Trophoblast cell (in vitro differentiated cells and primary cell): ENCODE measurements around the gene APLP2.

Source experiments
- DNase-seq, 2 donors: peaks; one replicate each; pipeline ENCODE4 v3.0.0-alpha.2; 2016
- H2AFZ ChIP-seq: 2 replicates; pipeline ENCODE4 v1.6.1; 2013; ENCODE audit warnings: low read length, moderate library complexity, mild to moderate bottlenecking; ENCODE audit not compliant: insufficient read depth, poor library complexity
- H2AK5ac ChIP-seq: 2 replicates; pipeline ENCODE4 v1.6.1; 2013; ENCODE audit warnings: mild to moderate bottlenecking, low read length
- H2BK120ac ChIP-seq: 2 replicates; pipeline ENCODE4 v1.6.1; 2013; ENCODE audit warnings: low read length, mild to moderate bottlenecking, moderate library complexity; ENCODE audit not compliant: insufficient read depth, poor library complexity
- H2BK12ac ChIP-seq: 2 replicates; pipeline ENCODE4 v1.6.1; 2013; ENCODE audit warnings: mild to moderate bottlenecking, low read length, moderate library complexity
- H2BK5ac ChIP-seq: 2 replicates; pipeline ENCODE4 v1.6.1; 2013; ENCODE audit warnings: low read length, low read depth, moderate library complexity, mild to moderate bottlenecking; ENCODE audit not compliant: poor library complexity
- H3K14ac ChIP-seq: 2 replicates; pipeline ENCODE4 v1.6.1; 2013; ENCODE audit warnings: mild to moderate bottlenecking, low read length
- H3K18ac ChIP-seq: 2 replicates; pipeline ENCODE4 v1.6.1; 2013; ENCODE audit warnings: mild to moderate bottlenecking, low read length
- H3K23ac ChIP-seq: 2 replicates; pipeline ENCODE4 v1.6.1; 2013; ENCODE audit warnings: low read length
- H3K27ac ChIP-seq: 2 replicates; pipeline ENCODE4 v1.5.1; 2013; ENCODE audit warnings: low read depth, mild to moderate bottlenecking, inconsistent platforms, low read length, moderate library complexity
- H3K27me3 ChIP-seq: 2 replicates; pipeline ENCODE4 v1.6.1; 2013; ENCODE audit warnings: inconsistent platforms, mild to moderate bottlenecking, low read length, moderate library complexity; ENCODE audit not compliant: insufficient read depth
- H3K36me3 ChIP-seq, 2 experiments: 1 replicate in 1 of 2; 2 replicates in 1 of 2; pipeline ENCODE4 v1.6.1; 2013; ENCODE audit warnings: low read length in 2 of 2, mild to moderate bottlenecking in 2 of 2, moderate library complexity in 1 of 2; ENCODE audit not compliant: insufficient read depth in 2 of 2, control insufficient read depth in 1 of 2
- H3K4ac ChIP-seq: 2 replicates; pipeline ENCODE4 v1.6.1; 2013; ENCODE audit warnings: low read depth, mild to moderate bottlenecking, low read length, moderate library complexity
- H3K4me1 ChIP-seq, 2 experiments: 1 replicate in 1 of 2; 2 replicates in 1 of 2; pipeline ENCODE4 v1.6.1; 2013; ENCODE audit warnings: low read length in 2 of 2, mild to moderate bottlenecking in 2 of 2, moderate library complexity in 1 of 2; ENCODE audit not compliant: insufficient read depth in 2 of 2, control insufficient read depth in 1 of 2
- H3K4me2 ChIP-seq: 2 replicates; pipeline ENCODE4 v1.6.1; 2013; ENCODE audit warnings: inconsistent platforms, mild to moderate bottlenecking, low read length, moderate library complexity
- H3K4me3 ChIP-seq: 2 replicates; pipeline ENCODE4 v1.5.1; 2013; ENCODE audit warnings: mild to moderate bottlenecking, low read depth, low read length, inconsistent platforms
- H3K79me1 ChIP-seq: one replicate; pipeline ENCODE4 v1.6.1; 2013; ENCODE audit warnings: low read length
- H3K79me2 ChIP-seq: 2 replicates; pipeline ENCODE4 v1.6.1; 2013; ENCODE audit warnings: low read length, mild to moderate bottlenecking; ENCODE audit not compliant: control insufficient read depth, insufficient read depth, poor library complexity
- H3K9ac ChIP-seq: 2 replicates; pipeline ENCODE4 v1.6.1; 2013; ENCODE audit warnings: mild to moderate bottlenecking, low read length
- H3K9me3 ChIP-seq: 2 replicates; pipeline ENCODE4 v1.6.1; 2013; ENCODE audit warnings: low read depth, mild to moderate bottlenecking, control low read depth, inconsistent platforms, low read length; ENCODE audit not compliant: insufficient read depth
- H4K12ac ChIP-seq: 2 replicates; pipeline ENCODE4 v1.6.1; 2013; ENCODE audit warnings: low read depth, mild to moderate bottlenecking, low read length, moderate library complexity
- H4K8ac ChIP-seq: 2 replicates; pipeline ENCODE4 v1.6.1; 2013; ENCODE audit warnings: low read depth, mild to moderate bottlenecking, low read length, moderate library complexity
- H4K91ac ChIP-seq: one replicate; pipeline ENCODE4 v1.6.1; 2013; ENCODE audit warnings: low read depth, mild to moderate bottlenecking, low read length, moderate library complexity
- WGBS: extraction: QIAGEN DNeasy Blood & Tissue Kit; methylation state at CpG from one replicate; pipeline ENCODE4 v1.1.7; 2013; ENCODE audit warnings: missing lambda C conversion rate; ENCODE audit not compliant: insufficient read length, insufficient coverage; ENCODE audit errors: extremely low coverage; 5-methylcytosine and 5-hydroxymethylcytosine counted together

APLP2 gene

DNA sequence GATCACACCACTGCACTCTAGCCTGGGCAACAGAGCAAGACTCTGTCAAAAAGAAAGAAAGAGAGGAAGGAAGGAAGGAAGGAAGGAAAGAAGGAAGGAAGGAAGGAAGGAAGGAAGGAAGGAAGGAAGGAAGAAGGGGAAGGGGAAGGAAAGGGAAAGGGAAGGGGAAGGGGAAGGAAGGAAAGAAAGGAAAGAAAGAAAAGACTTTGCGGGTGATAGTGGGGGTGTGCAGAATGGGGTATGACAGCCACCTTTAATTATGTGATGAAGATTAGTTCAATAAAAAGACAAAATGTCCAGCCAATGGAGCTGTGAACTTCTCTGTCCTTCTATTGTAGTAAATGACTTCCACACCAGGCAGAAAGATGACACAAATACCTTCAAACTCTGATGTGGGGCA, 8.7 kb upstream of the APLP2 start:
- H3K4ac ChIP-seq: no peak overlapping the region
- H3K18ac ChIP-seq: no peak overlapping the region
- H3K27me3 ChIP-seq: no peaks in the 10 kb centered on the region
- no peak overlapping the region for H2BK5ac ChIP-seq
- H3K27ac ChIP-seq: no peak overlapping the region
- no peak overlapping the region for H4K12ac ChIP-seq
- no peaks in the 10 kb centered on the region for H3K79me2 ChIP-seq
- H3K14ac ChIP-seq: no peak overlapping the region
- no peaks in the 10 kb centered on the region for H3K9me3 ChIP-seq
- H3K4me1 ChIP-seq: peaks cover 0 to 4% of the 10 kb centered on the region in 2 experiments
- H3K4me3 ChIP-seq: no peak overlapping the region
- no peak overlapping the region for H3K4me2 ChIP-seq
- no peak overlapping the region for H2BK12ac ChIP-seq
- WGBS: no CpG with 5 or more reads among the region's 1 CpG
- no peak for DNase-seq
- H4K91ac ChIP-seq: no peak overlapping the region
- H3K79me1 ChIP-seq: no peaks in the 10 kb centered on the region
- no peak overlapping the region for H2AFZ ChIP-seq
- H2AK5ac ChIP-seq: no peak overlapping the region
- H3K36me3 ChIP-seq: no peaks in the 10 kb centered on the region
- H3K23ac ChIP-seq: no peak overlapping the region
- H4K8ac ChIP-seq: no peak overlapping the region
- H2BK120ac ChIP-seq: no peak overlapping the region
- no peak overlapping the region for H3K9ac ChIP-seq

DNA sequence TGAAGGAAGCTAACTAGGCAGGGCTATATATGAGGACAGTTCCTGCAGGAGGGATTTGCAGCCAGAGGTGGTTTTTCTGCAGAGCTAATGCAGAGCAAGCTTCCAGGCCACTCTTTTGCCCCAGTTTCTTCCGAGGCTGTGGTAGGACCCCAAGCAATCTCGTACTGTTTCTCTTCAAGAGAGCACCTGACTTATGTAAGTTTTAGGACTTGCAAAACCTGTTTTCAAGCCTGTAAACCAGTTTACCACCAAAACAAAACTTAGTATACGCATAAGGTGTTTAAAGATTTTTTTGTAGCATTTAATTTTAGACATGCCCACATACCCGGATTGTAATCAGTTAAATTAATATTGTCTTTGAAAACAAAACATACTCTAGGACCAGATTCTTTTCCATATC, 7.7 kb upstream of the APLP2 start:
- Histone ChIP-seq H3K27ac (no peak overlapping the region), H3K27me3 (no peaks in the 10 kb centered on the region), H3K4me1 (peaks cover 0 to 4% of the 10 kb centered on the region in 2 experiments), H3K23ac (no peak overlapping the region), H3K4me2 (no peak overlapping the region), H3K79me2 (no peaks in the 10 kb centered on the region), H3K4ac (no peak overlapping the region), H3K36me3 (no peaks in the 10 kb centered on the region), H3K14ac (no peak overlapping the region), H4K12ac (no peak overlapping the region), H2BK5ac (no peak overlapping the region), H3K9ac (no peak overlapping the region), H2AFZ (no peak overlapping the region), H2AK5ac (no peak overlapping the region), H4K8ac (no peak overlapping the region), H4K91ac (no peak overlapping the region), H3K9me3 (no peaks in the 10 kb centered on the region), H3K4me3 (no peak overlapping the region), H3K79me1 (no peaks in the 10 kb centered on the region), H2BK12ac (no peak overlapping the region), H2BK120ac (no peak overlapping the region), H3K18ac (no peak overlapping the region)
- peak in 1 of 2 donors; percentile 38 for DNase-seq
- no CpG with 5 or more reads among the region's 4 CpGs for WGBS

DNA sequence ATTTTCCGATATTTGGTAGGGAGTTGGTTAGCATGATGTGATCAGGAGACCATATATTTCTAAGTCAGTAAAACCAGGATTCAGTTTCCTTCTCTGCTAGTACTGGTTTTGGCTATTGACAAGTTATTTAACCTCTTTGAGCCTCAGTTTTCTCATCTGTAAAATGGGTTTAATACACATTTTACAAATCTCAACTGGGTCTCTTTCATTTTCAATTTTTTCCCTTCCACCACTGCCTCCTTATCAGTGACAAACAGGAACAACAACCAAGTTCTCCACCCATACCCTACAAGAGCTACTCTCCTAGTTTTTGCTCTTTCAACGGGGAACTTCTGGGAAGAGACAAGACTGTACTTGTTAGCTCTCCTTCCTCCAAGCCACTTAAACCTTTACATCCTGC, 6.2 kb upstream of the APLP2 start:
- WGBS: no CpG with 5 or more reads among the region's 2 CpGs
- Histone ChIP-seq H3K27me3 (no peaks in the 10 kb centered on the region), H3K36me3 (no peaks in the 10 kb centered on the region)

DNA sequence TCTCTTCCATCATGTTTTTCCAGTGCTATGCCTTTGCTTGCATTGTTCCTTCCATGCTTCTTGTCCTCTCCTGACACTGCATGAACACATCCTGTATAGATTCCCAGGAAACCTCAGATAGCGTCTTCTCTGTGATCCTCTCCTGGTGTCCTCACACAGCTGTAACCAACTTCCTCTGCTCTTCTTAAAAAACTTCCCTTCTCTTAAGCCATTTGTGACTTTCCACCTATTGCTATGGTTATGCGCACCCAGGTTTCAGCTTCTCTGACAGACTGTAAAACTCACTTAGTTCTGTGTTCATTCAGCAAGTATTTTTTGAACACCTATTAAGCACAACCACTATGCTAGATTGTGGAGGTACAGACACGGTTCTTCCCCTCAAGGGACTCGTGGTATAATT, 5.1 kb upstream of the APLP2 start:
- Histone ChIP-seq H2BK120ac (no peak overlapping the region), H4K8ac (no peak overlapping the region), H2AFZ (no peak overlapping the region), H3K14ac (no peak overlapping the region), H3K36me3 (no peaks in the 10 kb centered on the region), H3K18ac (no peak overlapping the region), H3K4me3 (no peak overlapping the region), H2BK12ac (no peak overlapping the region), H3K79me2 (peaks cover 6% of the 10 kb centered on the region), H4K12ac (no peak overlapping the region), H3K23ac (no peak overlapping the region), H3K4me2 (no peak overlapping the region), H3K79me1 (peaks cover 7% of the 10 kb centered on the region), H2AK5ac (no peak overlapping the region), H3K27me3 (no peaks in the 10 kb centered on the region), H3K9me3 (no peaks in the 10 kb centered on the region), H3K27ac (no peak overlapping the region), H3K4me1 (peaks cover 7 to 12% of the 10 kb centered on the region in 2 experiments), H3K4ac (no peak overlapping the region), H2BK5ac (no peak overlapping the region), H4K91ac (no peak overlapping the region), H3K9ac (no peak overlapping the region)
- DNase-seq: no peak
- no CpG with 5 or more reads among the region's 4 CpGs for WGBS

More for the DNA sequence above, 6.2 kb upstream of the APLP2 start:
- Histone ChIP-seq H3K9me3 (no peaks in the 10 kb centered on the region), H3K23ac (no peak overlapping the region), H3K18ac (no peak overlapping the region), H4K91ac (no peak overlapping the region), H3K4me2 (no peak overlapping the region), H3K79me2 (no peaks in the 10 kb centered on the region), H3K27ac (no peak overlapping the region), H2AK5ac (no peak overlapping the region), H3K4ac (no peak overlapping the region), H3K9ac (no peak overlapping the region), H3K79me1 (no peaks in the 10 kb centered on the region), H2BK5ac (no peak overlapping the region), H2BK12ac (no peak overlapping the region), H3K4me3 (no peak overlapping the region), H2AFZ (no peak overlapping the region), H4K8ac (no peak overlapping the region), H3K4me1 (peaks cover 2 to 7% of the 10 kb centered on the region in 2 experiments), H2BK120ac (no peak overlapping the region), H3K14ac (no peak overlapping the region), H4K12ac (no peak overlapping the region)
- DNase-seq: no peak
